Gastrocnemius medialis (tissue), 4 donors: ENCODE results near the gene GPR37.

Experiments used
- CTCF ChIP-seq, 5 experiments: fragments of 450-650 bp in 3 of 5; fragments of 200-600 bp in 2 of 5; sonication (generic) in 2 of 5; IDR thresholded peaks in 4 of 5; conservative IDR thresholded peaks in 1 of 5; 1 replicate in 4 of 5; 2 replicates in 1 of 5; pipeline ENCODE4 v1.5.1; 2016 to 2019; ENCODE audit warnings: antibody characterized with exemption in 5 of 5, mild to moderate bottlenecking in 3 of 5, moderate library complexity in 3 of 5
- POLR2A ChIP-seq, 2 donors: fragments of 450-650 bp; IDR thresholded peaks; one replicate each; pipeline ENCODE4 v1.6.1; 2017; ENCODE audit warnings: antibody characterized with exemption in 2 of 2, mild to moderate bottlenecking in 2 of 2, moderate library complexity in 2 of 2

- TF ChIP-seq CTCF (IDR thresholded peaks at IDR 0.05 in 4 of 5, conservative IDR thresholded peaks at IDR 0.05 in 1 of 5) (no peak), POLR2A (IDR thresholded peaks at IDR 0.05) (no peak)
These were observed 34.8 kb upstream of the GPR37 start for GRCh38 chr7:124800386-124800785.
